ENCODE results near the gene MYH9. TPM values are rescaled to one million over a fixed set of nuclear protein-coding genes. Genes with fewer than 3 reads are reported as not detected.

The MYH9 gene
- total RNA-seq: 821 and 1,213 TPM in 2 replicates

GRCh38 chr22:36387959-36388726, at the start of gene MYH9:
MYH9 (minus strand) TSS chr22:36387967; CDS start chr22:36349236, 38,731 bp downstream.

GRCh38 chr22:36252754-36253522, 134.8 kb downstream of the MYH9 start, which contains the start of gene APOL1:
APOL1 (plus strand) TSS chr22:36253133; CDS start chr22:36254956, 1,823 bp downstream.

GRCh38 chr22:36239401-36240171, 148.2 kb downstream of the MYH9 start, which contains the start of gene APOL2:
APOL2 (minus strand) TSS chr22:36239527; CDS start chr22:36233162, 6,365 bp downstream.

Other genes with a start within 250 kb of the MYH9 start
- gene APOL3, start 227.2 kb downstream of the MYH9 start, total RNA-seq: 10.6 and 27.1 TPM in 2 replicates
- gene APOL4, start 186.2 kb downstream of the MYH9 start, total RNA-seq: 0.07 and 0.39 TPM in 2 replicates
- 46.5 and 50.8 TPM in 2 replicates for gene APOL2, start 148.4 kb downstream of the MYH9 start, total RNA-seq
- 68.4 and 93.8 TPM in 2 replicates for gene APOL1, start 134.8 kb downstream of the MYH9 start, total RNA-seq
- 22.1 and 23.8 TPM in 2 replicates for gene TXN2, start 93.7 kb upstream of the MYH9 start, total RNA-seq
- gene FOXRED2, start 119.1 kb upstream of the MYH9 start, total RNA-seq: 10.4 and 14.1 TPM in 2 replicates
- 275 and 338 TPM in 2 replicates for gene EIF3D, start 141.2 kb upstream of the MYH9 start, total RNA-seq